GM18502 (cell line): Measurements from ENCODE around the gene RPE65.
"Not testable (repeated sequence)": the region's sequence is repeated elsewhere in the genome, so short reads cannot be mapped to it uniquely, and the experiment has no call there.

ENCODE experiments used
- ATAC-seq: cut with Tn5 transposase; IDR thresholded peaks from one replicate; pipeline ENCODE4 v1.9.1; 2021; ENCODE audit warnings: mild to moderate bottlenecking; ENCODE audit not compliant: unreplicated experiment, poor library complexity

The RPE65 gene

DNA sequence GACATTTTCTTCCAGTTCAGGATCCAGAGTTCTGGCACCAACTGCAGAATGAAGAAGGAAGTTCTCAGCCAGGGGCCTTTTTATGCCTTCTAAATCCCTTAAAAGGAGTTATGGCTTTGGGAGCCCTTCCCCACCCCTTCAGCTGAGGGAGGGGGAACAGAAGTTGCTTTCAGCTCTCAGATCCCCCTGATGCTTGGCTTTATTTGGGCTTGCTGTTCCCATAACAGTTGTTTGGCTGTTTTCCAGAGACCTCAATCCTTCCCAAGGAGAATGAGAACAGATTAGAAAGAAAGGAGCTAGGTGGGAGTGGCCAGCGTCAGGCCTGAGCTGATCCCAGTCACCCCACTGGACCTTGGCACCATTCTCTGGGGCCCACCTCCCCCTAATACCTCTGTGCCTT is at the start of gene RPE65:
Gene RPE65 (minus strand): TSS at position 54 of the 400 bp plus-strand sequence. CDS start 49 bp downstream, at position 5.
- no peak for ATAC-seq

DNA sequence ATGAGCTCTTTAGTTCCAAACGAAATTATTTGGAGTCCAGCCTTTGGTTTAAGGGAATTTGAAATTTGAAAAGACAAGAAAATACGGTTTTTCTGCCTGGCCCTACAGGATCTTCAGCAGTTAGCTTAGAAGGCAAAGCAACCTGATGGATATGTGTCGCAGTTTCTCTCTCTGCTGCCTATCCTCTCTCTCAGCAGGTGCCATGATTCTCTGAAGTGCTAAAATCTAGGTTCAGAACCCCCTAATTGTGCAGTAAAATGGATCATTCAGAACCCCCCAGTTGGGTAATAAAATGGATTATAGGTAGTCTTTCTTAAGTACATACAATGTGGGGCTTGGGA is 47.6 kb upstream of the RPE65 start:
- peak; percentile 24 for ATAC-seq

DNA sequence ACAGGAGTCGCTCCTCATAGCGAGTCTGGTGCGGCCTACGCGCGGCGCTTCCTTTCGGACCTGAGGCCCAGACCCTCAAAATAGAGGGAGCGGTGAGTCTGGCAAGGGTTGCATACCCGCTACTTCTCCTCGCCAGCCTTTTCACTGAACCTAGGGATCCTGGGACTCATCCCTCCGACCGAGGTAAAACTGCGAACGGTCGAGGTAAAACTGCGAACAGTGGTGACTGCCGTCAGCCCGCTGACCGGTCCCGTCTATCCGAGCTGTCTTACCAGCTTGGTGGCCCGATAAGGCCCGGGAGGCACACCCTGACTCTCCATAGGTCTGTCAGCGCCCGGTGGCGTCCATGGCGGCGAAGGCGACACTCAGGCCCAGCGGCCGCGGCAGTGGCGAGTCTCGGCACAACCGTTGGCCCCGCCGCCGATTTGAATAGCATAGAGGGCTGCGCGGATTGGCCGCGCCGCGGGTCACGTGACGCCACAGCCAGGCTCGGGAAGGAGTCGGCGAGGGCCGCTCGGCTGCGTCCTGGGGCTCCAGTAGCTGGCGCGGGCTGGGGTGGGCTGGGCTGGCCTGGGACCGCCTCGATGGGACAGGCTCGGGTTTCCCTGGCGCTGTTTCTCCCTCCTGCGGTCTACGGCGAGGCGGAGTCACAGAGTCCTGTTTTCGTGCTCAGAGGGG is 47.1 kb upstream of the RPE65 start, which contains the start of gene DEPDC1:
Gene DEPDC1 (minus strand): TSS at position 403 of the 678 bp plus-strand sequence. CDS start 83 bp downstream, at position 320.
- peak; percentile 94 for ATAC-seq

DNA sequence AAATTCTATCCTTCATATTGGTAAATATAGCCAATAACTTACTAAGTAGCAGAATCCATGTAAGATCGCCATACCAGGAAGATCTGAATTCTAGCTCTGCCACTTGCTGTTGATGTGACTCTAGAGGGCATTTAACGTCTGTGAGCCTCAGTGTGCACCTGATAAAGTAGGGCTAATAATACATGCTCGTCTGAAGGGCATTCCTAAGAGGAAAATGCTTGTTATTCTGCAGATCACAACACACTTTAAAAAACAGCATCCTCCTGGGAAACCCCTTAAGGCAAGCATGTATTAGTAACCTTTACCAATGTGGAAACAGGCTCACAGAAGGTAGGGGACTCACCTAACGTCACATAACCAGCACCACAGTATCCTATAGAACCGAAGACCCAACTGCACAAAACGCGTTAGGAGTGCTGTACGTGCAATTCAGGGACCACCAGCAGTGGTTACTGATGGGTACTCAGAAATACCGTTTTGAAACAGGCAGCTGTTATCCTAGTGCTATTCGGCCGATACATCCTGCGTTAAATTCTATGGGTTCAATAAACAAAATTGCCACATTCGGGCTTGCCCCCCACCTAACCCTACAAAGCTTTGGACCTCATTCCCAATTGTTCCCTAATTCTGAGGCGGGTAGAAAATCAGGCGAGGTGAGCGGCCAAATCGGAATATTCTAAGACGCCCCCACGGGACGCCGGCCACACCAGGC is 46.4 kb upstream of the RPE65 start:
- peak; percentile 29 for ATAC-seq

DNA sequence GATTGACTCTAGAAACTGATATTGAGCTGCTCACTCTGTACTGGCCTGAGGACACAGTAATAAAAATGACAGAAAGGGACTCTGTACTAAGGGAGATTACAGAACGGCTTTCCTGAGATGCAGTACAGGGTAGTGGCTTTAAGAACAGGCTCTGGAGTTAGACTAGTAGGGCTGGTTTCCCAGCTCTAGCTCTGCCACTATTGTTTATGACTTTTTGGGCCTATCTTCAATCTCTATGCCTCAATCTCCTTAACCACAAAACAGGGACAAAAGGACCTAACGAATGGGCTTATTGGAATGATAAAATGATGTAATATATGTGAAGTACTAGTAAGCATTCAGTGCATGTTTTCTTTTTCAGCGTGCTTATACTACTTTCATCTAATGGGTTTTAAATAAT is 45.8 kb upstream of the RPE65 start:
- ATAC-seq = no peak

DNA sequence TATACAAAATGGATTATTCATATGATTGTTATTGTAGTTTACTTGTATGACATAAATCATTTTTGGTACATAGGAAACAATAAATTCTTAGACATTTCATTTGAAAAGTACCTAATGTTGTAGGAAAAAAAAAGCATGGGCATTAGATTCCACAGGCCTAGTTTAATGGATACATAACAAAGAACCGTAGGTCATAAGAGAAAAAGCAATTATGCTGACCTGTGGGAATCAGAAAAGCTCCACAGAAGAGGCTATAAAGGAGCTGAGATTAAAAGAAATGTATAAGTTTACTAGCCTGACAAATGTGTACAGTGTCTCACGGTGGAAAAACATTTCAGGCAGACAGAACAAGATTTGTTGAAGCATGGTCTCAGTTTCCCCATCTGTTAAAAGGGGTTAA is 43.4 kb upstream of the RPE65 start:
- no peak for ATAC-seq

DNA sequence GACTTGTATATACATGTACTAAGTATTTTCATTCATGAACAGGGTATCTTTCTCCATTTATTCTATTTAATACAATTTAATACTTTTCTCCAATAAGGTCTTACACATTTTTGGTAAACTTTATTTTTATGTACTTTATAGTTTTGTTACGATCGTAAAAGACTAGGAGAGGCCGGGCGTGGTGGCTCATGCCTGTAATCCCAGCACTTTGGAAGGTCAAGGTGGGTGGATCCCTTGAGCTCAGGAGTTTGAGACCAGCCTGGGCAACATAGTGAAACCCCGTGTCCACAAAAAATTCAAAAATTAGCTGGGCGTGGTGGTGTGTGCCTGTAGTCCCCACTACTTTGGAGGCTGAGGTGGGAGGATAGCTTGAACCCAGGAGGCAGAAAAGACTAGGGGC is 42.5 kb upstream of the RPE65 start:
- not testable (repeated sequence) for ATAC-seq

DNA sequence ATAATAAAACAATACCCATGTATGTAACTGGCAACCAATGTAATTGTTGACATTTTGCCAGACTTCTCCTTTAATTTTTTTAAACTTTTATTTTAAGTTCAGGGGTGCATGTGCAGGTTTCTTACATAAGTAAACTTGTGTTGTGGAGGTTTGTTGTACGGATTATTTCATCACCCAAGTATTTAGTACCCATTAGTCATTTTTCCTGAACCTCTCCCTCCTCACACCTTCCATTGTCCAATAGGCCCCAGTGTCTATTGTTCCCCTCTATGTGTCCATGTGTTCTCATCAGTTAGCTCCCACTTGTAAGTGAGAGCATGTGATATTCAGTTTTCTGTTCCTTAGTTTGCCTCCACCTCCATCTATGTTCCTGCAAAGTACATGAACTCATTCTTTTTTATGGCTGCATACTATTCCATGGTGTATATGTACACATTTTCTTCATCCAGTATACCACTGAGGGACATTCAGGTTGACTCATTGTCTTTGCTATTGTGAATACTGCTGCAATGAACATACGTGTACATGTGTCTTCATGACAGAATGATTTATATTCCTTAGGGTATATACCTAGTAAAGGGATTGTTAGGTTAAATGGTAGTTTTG is 40.4 kb upstream of the RPE65 start:
- ATAC-seq = no peak

DNA sequence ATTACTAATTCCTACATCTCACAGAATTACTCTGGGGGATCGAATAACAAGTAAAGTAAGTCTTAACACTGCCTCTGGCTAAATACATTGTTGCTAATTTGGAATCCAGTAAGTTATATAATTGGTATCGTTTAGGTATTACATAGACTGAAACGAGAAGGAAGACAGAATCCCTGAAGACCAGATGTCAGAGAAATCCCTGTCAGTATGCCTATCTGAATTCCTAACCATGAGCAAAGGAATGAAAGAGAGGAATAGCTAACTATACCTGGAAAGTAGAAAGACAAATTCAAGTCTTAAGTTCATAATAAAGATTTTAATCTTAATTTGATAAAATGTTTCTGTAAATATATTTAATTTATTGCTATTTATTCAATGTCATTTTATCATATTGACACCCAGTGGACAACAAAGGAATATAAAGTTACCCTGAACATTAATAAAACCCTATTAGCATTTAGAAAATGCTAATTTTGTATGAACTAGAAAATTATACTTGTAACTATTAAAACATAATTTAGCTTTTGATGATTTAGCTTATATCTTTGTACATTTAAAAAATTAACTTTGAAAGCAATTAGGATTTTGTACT is 35.8 kb upstream of the RPE65 start:
- no peak for ATAC-seq

DNA sequence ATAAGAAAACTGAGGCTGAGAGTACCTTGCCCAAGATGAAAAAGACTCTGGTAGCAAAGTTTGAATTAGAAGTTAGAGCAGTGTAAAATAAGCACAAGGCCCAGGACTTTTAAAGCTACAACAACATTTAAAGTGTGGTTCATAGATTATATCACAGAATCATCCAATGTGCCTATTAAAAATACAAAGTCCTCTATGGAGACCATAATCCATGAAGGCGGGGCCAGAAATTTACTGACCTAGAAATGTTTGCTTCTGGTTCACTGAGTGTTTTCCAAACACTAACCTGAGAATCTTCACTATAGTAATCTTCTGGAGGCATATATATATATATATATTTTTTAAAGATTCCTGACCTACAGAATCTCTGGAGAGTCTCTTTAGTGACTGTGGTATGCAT is 34.9 kb upstream of the RPE65 start:
- ATAC-seq = no peak

DNA sequence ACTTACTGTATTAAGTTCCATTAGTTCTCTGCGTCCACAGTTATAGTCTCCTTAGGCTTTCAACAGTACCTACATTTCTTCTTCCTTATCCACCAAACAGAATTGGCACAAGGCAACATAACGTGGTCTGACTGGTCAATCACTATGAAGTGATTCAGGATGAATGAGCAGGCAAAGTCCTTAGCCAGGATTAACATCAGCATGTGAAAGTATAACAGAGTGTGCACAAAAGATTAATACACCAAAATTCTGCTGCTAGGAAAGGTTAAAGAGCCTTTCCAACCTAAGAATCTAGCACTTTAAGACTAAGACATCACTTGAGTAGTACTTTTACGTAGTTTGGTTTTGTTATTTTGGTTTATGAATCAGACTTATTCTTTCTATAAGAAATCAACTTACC is 31.3 kb upstream of the RPE65 start:
- ATAC-seq = no peak

DNA sequence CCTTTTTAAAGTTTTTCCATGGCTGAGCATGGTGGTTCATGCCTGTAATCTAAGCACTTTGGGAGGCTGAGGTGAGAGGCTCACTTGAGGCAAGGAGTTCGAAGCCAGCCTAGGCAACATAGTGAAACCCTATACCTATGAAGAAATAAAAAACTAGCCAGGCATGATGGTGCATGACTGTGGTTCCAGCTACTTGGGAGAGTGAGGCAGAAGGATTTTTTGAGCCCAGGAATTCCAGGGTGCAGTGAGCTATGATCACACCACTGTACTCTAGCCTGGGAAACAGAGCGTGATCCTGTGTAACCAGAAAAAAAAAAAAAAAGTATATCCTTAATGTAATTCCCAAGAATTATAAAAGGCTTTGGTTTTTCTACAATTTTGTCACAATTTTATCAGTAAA is 29.7 kb upstream of the RPE65 start:
- no peak for ATAC-seq

DNA sequence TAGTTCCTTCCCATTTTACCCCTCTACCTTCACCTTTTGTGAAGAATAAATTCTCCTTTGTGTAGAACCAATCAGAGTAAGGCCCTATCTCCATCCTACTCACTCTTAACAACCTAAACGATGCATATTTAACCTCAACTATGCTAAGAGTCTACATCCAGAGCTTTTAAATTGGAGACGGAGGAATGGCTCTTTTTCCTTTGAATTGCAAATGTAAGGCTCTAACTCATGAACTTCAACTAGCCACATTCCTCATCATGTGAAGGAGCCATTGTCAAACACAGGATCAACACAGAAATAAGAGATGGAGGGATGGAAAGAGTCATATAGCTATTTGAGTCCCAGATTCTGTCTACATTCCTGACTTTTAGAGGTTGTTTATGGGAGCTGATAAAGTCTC is 28.9 kb upstream of the RPE65 start:
- ATAC-seq = no peak

DNA sequence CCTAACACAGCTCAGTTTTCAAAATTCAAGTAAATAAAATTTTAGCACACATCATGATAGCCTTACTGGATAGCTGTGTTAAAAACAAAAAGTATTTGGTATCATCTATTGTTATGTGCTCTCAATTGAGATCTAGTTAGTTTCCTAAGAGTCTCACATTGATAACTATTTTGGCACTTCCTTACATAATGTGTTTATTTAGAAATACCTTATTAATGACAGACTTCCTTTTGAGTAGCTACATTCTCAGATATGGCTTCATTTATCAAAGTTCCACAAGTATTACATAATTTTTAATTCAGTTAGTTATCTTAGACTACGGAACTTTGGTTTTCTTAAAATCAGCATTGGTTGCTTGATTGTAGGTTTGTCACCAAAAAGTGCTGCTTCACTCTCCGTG is 26.9 kb upstream of the RPE65 start:
- not testable (repeated sequence) for ATAC-seq

DNA sequence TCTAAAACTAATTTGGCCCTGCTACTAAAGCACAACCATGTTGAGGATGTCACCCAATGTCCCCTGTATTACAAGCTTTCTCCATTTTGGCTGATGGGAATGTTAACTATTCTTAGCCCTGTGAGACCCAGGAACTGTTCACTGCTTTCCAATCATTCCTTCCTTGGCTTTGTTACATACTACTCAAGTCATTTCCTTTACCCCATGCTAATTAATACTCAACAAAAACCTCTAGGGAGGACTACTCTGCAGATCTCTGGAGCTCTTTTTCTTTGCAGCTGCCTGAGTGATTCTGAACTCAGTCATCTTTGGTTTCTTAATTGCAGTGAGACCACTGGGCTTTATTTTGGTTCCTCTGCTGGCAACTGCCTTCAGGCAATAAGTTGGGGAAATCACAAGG is 23.3 kb upstream of the RPE65 start:
- no peak for ATAC-seq

DNA sequence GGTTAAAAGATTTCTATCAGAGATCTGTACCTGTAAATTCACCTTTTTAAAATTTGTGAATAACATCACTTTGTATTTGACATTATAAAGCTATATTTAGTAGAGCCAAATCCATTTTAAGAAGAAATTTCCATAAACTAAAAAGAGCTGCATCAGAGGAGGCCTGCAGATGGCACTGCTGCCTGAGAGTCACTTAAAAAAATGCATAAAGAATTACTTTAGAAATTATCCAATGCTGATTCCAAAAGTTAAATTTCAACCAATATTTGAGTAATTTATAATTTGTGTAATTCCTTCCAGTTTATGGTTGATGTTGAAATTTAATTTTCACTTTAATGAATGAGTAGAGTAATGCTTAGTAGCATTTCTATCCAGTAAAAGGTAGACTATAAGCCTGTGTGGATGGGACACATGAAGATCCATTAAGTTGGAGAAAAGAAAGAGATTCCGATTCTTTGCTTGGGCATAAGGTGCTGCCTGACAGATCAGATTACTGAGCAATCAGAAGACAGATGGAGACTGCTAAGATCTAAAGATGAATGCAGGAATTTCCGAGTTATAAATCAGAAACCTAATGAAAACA is 20.7 kb upstream of the RPE65 start:
- no peak for ATAC-seq

DNA sequence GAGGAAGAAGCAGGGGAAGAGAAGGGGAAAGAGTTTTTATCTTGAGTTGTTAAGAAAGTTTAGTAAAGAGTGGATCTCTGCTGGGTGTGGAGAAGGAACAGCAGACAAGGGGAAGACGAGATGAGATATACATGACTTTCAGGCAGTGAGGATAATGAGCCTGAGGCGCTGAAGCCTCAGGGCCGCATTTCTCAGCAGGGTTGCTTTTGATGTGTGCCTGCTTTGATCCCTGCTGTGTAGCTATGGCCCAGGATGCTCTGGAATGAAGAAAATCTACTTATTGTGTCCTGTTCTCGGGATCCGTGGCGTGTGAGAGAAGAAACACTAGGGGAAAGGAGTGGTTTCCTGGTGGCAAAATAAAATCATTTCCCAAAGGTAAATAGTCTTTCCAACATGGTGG is 15.1 kb upstream of the RPE65 start:
- ATAC-seq = no peak

DNA sequence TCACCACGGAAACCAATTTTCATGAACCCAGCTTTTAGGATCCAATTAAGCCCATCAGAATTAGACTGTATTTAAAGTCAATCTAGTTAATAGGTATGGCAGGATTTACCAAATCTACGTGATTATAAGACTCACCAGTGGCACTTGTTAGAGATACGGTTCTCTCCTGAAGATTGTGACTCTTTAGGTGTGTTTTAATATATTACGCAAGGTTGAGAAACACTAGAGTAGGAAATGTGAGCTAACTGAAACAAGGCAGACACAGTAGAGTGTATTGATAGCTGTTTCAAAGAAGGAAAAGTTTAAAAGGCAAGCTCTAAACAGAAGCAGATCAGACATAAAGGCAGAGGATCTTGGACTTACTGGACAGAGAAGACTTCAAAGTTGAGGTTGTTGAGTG is 11.2 kb upstream of the RPE65 start:
- no peak for ATAC-seq

DNA sequence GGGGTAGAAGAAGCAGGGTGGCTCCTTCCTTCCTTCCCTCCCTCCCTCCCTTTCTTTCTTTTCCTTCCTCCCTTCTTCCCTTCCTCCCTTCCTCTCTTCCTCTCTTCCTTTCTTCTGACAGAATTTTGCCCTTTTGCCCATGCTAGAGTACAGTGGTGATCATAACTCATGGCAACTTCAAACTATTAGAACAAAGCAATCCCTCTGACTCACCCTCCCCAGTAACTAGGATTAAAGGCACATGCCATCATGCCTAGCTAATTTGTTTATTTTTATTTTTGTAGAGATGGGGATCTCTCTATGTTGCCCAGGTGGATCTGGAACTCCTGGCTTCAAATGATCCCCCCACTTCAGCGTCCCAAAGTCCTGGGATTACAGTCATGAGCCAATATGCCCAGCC is 10.0 kb upstream of the RPE65 start:
- no peak for ATAC-seq

DNA sequence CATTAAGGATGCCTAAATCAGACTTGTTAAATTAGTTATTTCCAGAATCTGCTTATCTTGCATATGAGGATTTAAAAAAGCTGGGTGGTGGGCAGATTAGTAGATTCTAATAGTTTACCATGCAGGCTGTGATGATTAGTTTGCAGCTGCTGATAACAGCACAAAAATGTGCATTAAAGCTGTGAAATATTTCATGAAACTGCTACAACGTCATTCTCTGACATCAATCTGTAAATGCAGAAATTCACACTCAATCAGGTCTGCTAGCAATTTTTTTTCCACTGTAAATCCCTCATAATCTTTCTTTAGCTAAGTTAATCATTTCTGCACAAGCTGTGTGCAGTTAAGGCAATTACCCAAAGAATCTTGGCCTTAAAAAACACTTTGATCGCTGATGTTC is 9.3 kb upstream of the RPE65 start:
- no peak for ATAC-seq

DNA sequence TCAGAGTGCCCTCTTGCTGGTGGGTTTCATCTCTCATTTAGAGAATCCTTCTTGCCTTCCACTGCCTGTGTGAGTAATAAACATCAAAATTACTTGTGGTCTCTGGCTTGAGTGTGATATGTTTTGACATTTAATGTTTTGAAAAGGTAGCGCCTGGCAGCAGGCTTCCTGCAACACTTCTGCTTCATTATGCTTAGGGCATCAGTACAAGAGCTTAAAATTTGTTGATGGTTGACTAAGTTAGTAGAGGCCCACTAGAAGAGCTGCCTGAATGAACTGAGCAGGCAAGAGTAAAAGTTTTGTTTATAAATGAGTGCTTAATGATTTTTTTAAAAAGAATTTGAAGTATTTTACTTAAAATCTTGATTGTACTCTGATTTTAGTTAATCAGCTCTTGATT is 6.4 kb upstream of the RPE65 start:
- no peak for ATAC-seq
